ENCODE results near the gene ABCC8.
A peak's percentile ranks its signal among the peaks of the same experiment; 100 is the strongest.

ABCC8 gene

DNA sequence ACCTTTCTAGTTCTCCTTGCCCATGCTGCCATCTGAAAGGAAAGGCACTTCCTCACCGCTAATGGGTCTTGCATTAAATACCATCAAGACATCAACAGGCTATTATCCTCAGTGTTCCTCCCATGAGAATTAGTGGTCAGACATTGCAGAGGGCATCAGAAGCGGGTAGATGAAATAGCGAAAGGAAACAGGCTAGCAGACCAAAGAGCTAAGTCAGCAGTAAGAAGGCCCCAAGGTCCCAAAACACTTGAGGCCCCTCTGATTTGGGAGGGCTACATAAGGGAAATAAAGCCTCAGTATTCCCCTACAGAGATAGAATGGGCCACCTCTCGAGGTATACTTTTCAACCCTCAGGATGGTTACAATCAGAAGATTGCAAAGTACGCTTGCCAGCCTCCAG, 101.1 kb downstream of the ABCC8 start:
- peaks cover 38% of the 10 kb centered on the region for H3K36me3 ChIP-seq (ENCODE audit: control insufficient read depth, insufficient read depth, low read length)
- 82 to 97% methylated on average over 4 to 5 of the region's 5 CpGs for WGBS, 2 experiments (ENCODE audit: insufficient coverage in 2 of 2)
- peaks cover 5% of the 10 kb centered on the region for H3K4me1 ChIP-seq (ENCODE audit: control insufficient read depth, insufficient read depth, low read length, poor library complexity, severe bottlenecking)
- H3K4me3 ChIP-seq (ENCODE audit: extremely low read depth, insufficient read depth, low read length, poor library complexity, severe bottlenecking), result no peak overlapping the region
- peaks cover 51% of the 10 kb centered on the region for H3K9me3 ChIP-seq (ENCODE audit: control insufficient read depth, low read length)
- no peak overlapping the region for H3K27ac ChIP-seq (ENCODE audit: low read depth, low read length, severe bottlenecking)

DNA sequence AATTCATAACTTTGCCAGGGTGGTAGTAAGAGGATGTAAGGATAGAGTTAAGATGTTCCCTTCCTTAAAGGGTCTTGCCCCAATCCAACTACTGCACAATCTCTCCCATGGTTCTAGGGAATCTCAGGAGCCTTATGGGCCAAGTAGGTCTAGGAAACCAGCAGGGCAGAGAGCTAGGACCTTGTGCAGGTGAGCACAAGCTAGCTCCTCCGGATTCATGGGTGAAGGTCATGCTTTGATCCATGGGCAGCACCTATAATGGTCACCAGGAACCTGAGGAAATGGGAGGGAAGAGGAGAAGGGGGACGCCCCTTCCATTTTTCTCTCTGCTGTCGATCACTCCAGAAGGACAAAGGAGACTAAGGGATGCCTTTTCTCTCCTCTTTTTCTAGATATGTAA, 105.0 kb downstream of the ABCC8 start:
- Histone ChIP-seq H3K27ac (ENCODE audit: low read depth, low read length, severe bottlenecking) (no peak overlapping the region), H3K9me3 (ENCODE audit: control insufficient read depth, low read length) (peaks cover 54% of the 10 kb centered on the region), H3K4me3 (ENCODE audit: extremely low read depth, insufficient read depth, low read length, poor library complexity, severe bottlenecking) (no peak overlapping the region), H3K36me3 (ENCODE audit: control insufficient read depth, insufficient read depth, low read length) (peaks cover 57% of the 10 kb centered on the region), H3K4me1 (ENCODE audit: control insufficient read depth, insufficient read depth, low read length, poor library complexity, severe bottlenecking) (no peaks in the 10 kb centered on the region)
- 48% methylated on average over 2 of the region's 3 CpGs; no CpG with 5 or more reads in 1 of the 2 experiments for WGBS, 2 experiments (ENCODE audit: insufficient coverage in 2 of 2)

DNA sequence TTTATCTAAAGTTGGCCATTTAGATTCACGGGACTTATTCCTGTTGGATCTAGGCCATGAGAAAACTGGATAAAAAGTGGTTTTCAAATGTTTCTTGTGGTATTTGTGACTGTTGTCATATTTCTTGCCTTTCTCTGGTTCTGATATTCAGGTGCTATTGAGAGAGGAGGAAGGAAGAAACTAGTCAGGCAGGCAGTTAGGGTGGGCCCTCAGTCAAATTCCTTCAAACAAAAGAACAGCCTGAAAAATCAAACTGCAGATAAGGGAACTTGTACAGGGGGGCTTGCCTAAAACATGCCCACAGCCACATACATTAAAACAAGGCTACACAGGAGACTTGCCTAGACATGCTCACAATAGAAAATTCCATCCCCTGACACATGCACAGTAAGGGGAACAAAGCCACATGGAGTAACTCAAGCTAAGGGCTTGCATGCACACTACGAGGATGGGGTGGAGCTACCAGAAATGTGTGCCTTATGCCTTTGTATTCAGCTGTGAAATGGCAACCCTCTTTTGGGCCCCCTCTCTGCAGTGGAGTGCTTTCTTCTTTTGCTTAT, 106.9 kb downstream of the ABCC8 start:
- H3K4me3 ChIP-seq (ENCODE audit: extremely low read depth, insufficient read depth, low read length, poor library complexity, severe bottlenecking), result no peak overlapping the region
- WGBS, 2 experiments (ENCODE audit: insufficient coverage in 2 of 2), result 82 to 83% methylated on average over 2 of the region's 2 CpGs
- peaks cover 57% of the 10 kb centered on the region for H3K36me3 ChIP-seq (ENCODE audit: control insufficient read depth, insufficient read depth, low read length)
- H3K4me1 ChIP-seq (ENCODE audit: control insufficient read depth, insufficient read depth, low read length, poor library complexity, severe bottlenecking), result no peaks in the 10 kb centered on the region
- H3K27ac ChIP-seq (ENCODE audit: low read depth, low read length, severe bottlenecking), result no peak overlapping the region
- peaks cover 54% of the 10 kb centered on the region for H3K9me3 ChIP-seq (ENCODE audit: control insufficient read depth, low read length)

DNA sequence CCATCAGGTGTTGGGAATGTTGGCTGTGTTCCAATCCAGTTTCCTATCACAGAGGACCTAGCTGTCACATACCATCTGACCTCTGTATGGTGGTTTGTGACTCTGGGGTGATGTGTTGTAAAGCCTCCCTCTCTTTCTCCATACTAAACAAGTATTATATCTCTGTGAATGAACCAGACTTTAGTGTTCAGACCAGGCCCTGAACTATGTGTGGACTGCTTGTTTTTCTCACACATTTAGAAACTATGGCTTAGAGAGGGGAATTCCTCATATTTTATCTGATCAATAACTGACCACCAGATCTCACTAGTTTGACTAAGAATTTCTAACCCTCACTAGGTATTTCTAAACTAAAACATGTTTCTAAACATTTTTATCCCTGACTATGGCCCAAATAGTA, 107.6 kb downstream of the ABCC8 start:
- Histone ChIP-seq H3K9me3 (ENCODE audit: control insufficient read depth, low read length) (peaks cover 54% of the 10 kb centered on the region), H3K4me3 (ENCODE audit: extremely low read depth, insufficient read depth, low read length, poor library complexity, severe bottlenecking) (no peak overlapping the region), H3K27ac (ENCODE audit: low read depth, low read length, severe bottlenecking) (no peak overlapping the region), H3K4me1 (ENCODE audit: control insufficient read depth, insufficient read depth, low read length, poor library complexity, severe bottlenecking) (no peaks in the 10 kb centered on the region), H3K36me3 (ENCODE audit: control insufficient read depth, insufficient read depth, low read length) (peaks cover 57% of the 10 kb centered on the region)

DNA sequence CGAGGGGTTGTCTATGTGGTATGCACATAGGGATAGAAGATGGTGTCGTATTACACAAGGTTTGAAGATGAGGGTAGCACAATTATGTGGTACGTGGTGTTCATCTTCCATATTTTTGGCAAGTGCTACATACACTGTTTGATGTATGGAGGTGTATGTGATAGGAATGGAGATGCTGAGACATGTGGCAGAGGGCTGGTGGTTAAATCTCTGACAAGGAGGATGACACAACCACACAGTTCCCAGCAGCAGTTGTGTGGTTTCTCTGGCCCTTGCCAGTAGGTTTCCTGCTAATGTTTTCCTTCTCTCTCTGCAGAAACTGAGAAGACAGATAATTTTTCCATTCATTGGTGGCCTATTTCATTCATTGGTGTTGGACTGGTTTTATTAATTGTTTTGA, 108.1 kb downstream of the ABCC8 start:
- H3K27ac ChIP-seq (ENCODE audit: low read depth, low read length, severe bottlenecking), result no peak overlapping the region
- H3K9me3 ChIP-seq (ENCODE audit: control insufficient read depth, low read length), result peaks cover 53% of the 10 kb centered on the region
- 89 to 93% methylated on average over 3 of the region's 3 CpGs for WGBS, 2 experiments (ENCODE audit: insufficient coverage in 2 of 2)
- H3K36me3 ChIP-seq (ENCODE audit: control insufficient read depth, insufficient read depth, low read length), result peaks cover 57% of the 10 kb centered on the region
- no peaks in the 10 kb centered on the region for H3K4me1 ChIP-seq (ENCODE audit: control insufficient read depth, insufficient read depth, low read length, poor library complexity, severe bottlenecking)
- no peak overlapping the region for H3K4me3 ChIP-seq (ENCODE audit: extremely low read depth, insufficient read depth, low read length, poor library complexity, severe bottlenecking)

DNA sequence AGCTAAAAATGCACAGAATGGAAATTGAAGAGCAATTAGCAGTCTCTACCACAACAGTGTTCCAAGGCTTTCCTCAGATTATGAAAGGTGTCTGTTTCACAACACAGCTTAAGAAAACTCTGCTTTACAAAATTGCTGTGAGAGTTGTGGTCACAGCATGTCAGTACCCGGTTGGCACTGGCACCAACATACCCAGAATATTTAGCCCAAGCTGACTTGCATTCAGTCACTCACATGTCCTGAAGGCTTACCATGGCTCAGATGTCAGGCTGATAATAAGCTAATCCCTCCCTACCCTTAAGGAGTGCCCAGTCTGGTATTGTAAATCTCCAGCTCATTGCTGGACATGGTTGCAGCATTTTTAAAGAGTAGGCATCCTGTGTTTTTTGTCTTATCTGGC, 110.2 kb downstream of the ABCC8 start:
- peaks cover 32% of the 10 kb centered on the region for H3K9me3 ChIP-seq (ENCODE audit: control insufficient read depth, low read length)

DNA sequence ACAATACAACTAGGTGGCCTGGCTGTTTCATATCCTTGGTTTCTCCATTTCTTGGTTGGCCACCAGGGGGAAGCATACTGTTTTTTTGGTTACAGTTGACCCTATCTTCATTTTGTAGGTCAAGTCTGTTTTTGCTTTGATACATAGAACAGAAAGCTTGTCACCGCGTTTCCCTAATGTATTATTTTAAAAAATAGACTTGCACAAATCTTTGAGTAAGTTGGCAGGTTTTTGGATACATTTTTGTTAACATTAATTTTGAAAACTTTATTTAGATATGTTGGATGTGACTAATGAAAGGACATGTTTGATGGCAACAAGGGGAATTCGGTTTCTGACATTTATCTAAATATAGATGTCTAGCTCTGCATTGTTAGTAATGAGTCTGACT, 122.0 kb downstream of the ABCC8 start:
- H3K4me3 ChIP-seq (ENCODE audit: extremely low read depth, insufficient read depth, low read length, poor library complexity, severe bottlenecking), result no peak overlapping the region
- H3K36me3 ChIP-seq (ENCODE audit: control insufficient read depth, insufficient read depth, low read length), result peaks cover 3% of the 10 kb centered on the region
- no peak overlapping the region for H3K27ac ChIP-seq (ENCODE audit: low read depth, low read length, severe bottlenecking)
- H3K4me1 ChIP-seq (ENCODE audit: control insufficient read depth, insufficient read depth, low read length, poor library complexity, severe bottlenecking), result no peaks in the 10 kb centered on the region
- no peaks in the 10 kb centered on the region for H3K9me3 ChIP-seq (ENCODE audit: control insufficient read depth, low read length)
- 100% methylated on average over 1 of the region's 3 CpGs; no CpG with 5 or more reads in 1 of the 2 experiments for WGBS, 2 experiments (ENCODE audit: insufficient coverage in 2 of 2)

More for the DNA sequence above, 110.2 kb downstream of the ABCC8 start:
- Histone ChIP-seq H3K4me3 (ENCODE audit: extremely low read depth, insufficient read depth, low read length, poor library complexity, severe bottlenecking) (no peak overlapping the region), H3K27ac (ENCODE audit: low read depth, low read length, severe bottlenecking) (no peak overlapping the region), H3K4me1 (ENCODE audit: control insufficient read depth, insufficient read depth, low read length, poor library complexity, severe bottlenecking) (no peaks in the 10 kb centered on the region), H3K36me3 (ENCODE audit: control insufficient read depth, insufficient read depth, low read length) (peaks cover 38% of the 10 kb centered on the region)
- WGBS, 2 experiments (ENCODE audit: insufficient coverage in 2 of 2), result 100% methylated on average over 1 of the region's 1 CpG; no CpG with 5 or more reads in 1 of the 2 experiments

DNA sequence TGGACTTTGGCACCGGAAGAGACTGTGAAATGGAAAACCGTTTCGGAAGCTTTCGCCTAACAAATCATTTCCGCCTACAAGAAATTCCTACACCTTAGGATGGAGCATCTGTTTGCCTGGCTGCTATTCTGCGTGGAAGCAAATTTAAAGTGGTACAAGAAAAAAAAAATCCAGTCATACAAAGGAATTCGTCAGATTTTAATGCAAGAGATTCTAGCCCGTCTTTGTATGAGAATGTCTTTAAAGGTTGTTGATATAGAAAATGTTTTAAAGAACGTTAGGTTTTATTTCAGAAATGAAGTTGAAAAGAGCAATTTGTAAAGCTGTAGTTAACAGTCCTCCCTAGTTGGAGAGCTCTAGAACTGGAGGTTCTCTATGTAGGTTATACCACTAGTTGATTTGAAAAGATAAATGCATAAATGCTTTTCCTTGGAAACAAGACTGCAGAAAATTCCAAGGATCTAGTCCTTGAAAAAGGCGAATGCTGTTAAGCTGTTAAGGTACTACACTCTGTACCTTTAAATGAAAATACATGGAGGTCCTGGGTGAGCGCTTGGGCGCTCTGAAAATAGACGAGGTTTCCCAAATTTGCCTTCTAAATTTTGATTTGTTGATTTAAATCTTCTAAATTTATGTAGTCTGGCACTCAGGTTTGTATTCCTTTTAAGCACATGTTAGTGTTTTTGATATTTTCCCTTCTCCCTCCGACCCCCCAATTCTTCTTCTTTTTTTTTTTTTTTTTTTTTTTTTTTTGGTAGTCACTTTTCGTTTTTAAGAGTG, 122.6 kb downstream of the ABCC8 start:
- Histone ChIP-seq H3K4me3 (ENCODE audit: extremely low read depth, insufficient read depth, low read length, poor library complexity, severe bottlenecking) (peak overlapping the region; percentile 61), H3K4me1 (ENCODE audit: control insufficient read depth, insufficient read depth, low read length, poor library complexity, severe bottlenecking) (no peaks in the 10 kb centered on the region), H3K36me3 (ENCODE audit: control insufficient read depth, insufficient read depth, low read length) (peaks cover 3% of the 10 kb centered on the region), H3K9me3 (ENCODE audit: control insufficient read depth, low read length) (no peaks in the 10 kb centered on the region), H3K27ac (ENCODE audit: low read depth, low read length, severe bottlenecking) (peak overlapping the region; percentile 11)
- WGBS, 2 experiments (ENCODE audit: insufficient coverage in 2 of 2), result 2 to 15% methylated on average over 4 to 5 of the region's 15 CpGs

DNA sequence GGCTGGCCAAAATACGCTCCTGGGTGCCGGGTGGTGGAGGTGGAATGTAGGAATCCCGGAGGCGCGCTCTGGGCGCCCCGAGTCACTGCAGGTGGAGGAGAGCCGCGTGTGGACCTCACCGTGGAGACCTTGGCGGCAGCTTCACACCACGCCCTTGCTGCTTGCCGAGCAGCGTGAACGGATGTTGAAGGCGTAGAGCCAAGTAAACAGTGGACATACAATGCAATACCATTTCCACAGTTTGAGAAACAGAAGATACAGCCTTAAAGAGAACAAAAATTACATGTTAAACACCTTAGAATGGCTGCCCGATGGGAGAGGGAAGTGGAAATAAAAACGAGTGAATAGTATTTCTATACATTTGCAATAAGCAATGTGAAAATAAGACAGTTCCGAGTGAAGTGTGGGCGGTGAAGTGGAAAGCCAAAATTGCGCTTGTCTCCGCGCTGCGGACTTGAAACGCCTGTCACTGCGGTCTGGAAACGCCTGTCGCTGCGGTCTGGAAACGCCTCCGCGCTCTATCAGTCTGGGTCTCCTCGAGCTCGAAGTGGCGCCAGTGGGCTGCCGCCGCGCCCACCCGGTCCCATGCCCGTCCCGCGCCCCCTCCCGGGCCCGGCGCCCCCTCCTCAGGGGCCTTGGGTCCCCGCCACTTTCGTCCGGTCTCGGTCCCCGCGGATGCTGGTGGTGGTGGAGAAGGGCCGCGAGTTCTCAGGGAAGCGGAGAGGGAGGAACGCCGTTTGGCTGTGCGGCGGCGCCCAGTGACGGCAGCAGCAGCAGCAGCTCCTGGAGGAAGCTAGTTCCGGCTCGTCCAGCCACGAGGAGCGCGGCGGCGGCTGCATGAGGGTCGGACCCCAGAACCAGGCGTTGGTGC, 123.5 kb downstream of the ABCC8 start:
- WGBS, 2 experiments (ENCODE audit: insufficient coverage in 2 of 2), result 2% methylated on average over 47 to 51 of the region's 69 CpGs
- Histone ChIP-seq H3K36me3 (ENCODE audit: control insufficient read depth, insufficient read depth, low read length) (peaks cover 3% of the 10 kb centered on the region), H3K27ac (ENCODE audit: low read depth, low read length, severe bottlenecking) (peak overlapping the region; percentile 11), H3K9me3 (ENCODE audit: control insufficient read depth, low read length) (no peaks in the 10 kb centered on the region), H3K4me1 (ENCODE audit: control insufficient read depth, insufficient read depth, low read length, poor library complexity, severe bottlenecking) (no peaks in the 10 kb centered on the region), H3K4me3 (ENCODE audit: extremely low read depth, insufficient read depth, low read length, poor library complexity, severe bottlenecking) (peak overlapping the region; percentile 61)

DNA sequence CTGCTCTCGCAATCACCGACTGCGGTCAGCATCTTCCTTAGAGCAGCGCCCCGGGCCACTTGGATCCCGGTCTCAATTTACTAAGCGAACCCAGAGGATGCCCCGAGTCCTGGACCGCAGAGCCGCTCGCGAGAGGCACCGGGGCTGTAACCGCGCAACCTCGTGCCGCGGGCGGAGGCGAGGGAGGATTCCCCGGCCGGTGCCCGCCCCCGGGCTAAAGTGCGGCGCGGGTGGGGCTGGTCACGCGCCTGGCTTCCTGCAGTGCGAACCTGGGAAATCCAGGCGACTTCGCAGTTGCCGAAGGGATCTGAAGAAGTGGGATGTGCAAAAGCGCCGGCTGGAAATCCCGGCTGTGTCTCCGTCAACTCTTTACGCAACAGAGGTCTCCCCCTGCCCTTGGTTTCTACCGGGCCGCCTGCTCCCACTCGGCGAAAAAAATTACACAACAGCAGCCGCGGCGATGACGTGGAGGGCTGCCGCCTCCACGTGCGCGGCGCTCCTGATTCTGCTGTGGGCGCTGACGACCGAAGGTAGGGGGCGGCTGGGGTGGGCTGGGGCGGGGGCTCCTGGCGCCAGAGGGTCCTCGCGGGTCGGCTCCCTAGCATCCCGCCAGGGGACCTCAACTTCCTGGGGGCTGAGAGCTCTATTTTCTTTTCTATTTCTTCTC, 125.0 kb downstream of the ABCC8 start, which contains the start of gene NCR3LG1:
Gene NCR3LG1, plus strand, starts transcription at position 291 of the 667 bp plus-strand sequence. Its CDS starts 170 bp downstream, at position 461.
- Histone ChIP-seq H3K27ac (ENCODE audit: low read depth, low read length, severe bottlenecking) (no peak within 1 kb of the TSS), H3K4me3 (ENCODE audit: extremely low read depth, insufficient read depth, low read length, poor library complexity, severe bottlenecking) (peak within 1 kb of the TSS; percentile 61), H3K9me3 (ENCODE audit: control insufficient read depth, low read length) (no peaks in the 10 kb centered on the region), H3K4me1 (ENCODE audit: control insufficient read depth, insufficient read depth, low read length, poor library complexity, severe bottlenecking) (no peaks in the 10 kb centered on the region), H3K36me3 (ENCODE audit: control insufficient read depth, insufficient read depth, low read length) (no peaks in the 10 kb centered on the region)
- 1% methylated on average over 44 to 53 of the region's 61 CpGs for WGBS, 2 experiments (ENCODE audit: insufficient coverage in 2 of 2)
